T47D (cell line): ENCODE results near the gene MTREX.

Source experiments
- DNase-seq, 2 experiments: peaks; one replicate each; pipeline versions ENCODE4 v3.0.0 to v3.0.0-alpha.2; 2011 to 2012; ENCODE audit warnings: low read depth in 1 of 2, low spot score in 1 of 2
- JUND ChIP-seq: IDR thresholded peaks from 2 replicates; pipeline ENCODE4 v1.6.1; 2012; ENCODE audit warnings: low read depth
- in situ Hi-C: cut with HindIII; loops from 2 replicates; pipeline ENCODE4 v1.10.0; 2016; ENCODE audit warnings: low sequenced_read_pairs, low pct_unique_long_range_greater_than_20kb

MTREX gene

DNA sequence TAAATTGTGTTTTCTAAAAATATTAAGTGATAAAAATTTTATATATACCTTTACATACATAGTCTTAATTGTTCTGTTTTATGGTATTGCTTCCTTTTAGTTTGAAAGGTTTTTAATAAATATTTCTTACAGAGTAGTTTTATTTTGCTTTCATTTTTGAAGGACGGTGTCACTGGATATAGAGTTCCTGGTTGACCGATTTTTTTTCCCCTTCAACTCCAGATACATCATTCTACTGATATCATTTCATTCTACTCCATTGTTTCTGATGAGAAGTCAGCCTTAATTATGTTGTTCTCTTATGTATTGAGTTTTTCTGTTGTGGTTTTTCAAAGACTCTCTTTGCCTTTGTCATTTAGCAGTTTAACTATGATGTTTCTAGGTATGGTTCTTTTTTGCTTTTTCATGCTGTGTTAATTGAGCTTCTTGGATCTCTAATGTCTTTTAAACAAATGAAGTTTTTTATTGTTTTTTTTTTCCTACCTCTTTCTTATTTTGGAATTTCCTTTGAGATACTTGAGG lies 30.4 kb downstream of the MTREX start:
- no peak for TF ChIP-seq JUND
- DNase-seq = no peak
- in situ Hi-C loops = no loop called here

- in situ Hi-C loops = no loop called here
- no peak for DNase-seq
Observed at GRCh38 chr5:55338810-55339243, 31.0 kb downstream of the MTREX start.

GRCh38 chr5:55343107-55343506 lies 35.3 kb downstream of the MTREX start:
- in situ Hi-C loops = no loop called here
- DNase-seq = no peak
- TF ChIP-seq JUND = no peak

More at GRCh38 chr5:55338810-55339243, 31.0 kb downstream of the MTREX start:
- TF ChIP-seq JUND = no peak

DNA sequence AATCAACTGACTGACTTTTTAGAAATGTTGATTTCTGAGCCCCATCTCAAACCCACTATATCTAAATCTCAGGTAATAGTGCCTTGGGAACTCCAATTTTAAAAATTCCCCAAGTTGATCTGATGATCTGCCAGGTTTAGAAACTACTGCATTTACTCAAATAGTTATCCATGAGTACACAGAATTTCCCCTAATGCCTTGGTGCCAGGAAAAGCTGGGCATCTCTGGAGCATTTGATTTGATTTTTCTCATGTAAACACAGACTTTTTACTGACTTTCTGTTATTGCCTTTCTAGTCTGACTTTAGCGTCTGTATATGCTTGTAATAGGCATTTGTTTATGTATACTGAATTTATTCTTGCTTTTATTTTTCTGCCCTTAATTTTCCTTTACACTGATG lies 35.8 kb downstream of the MTREX start:
- no peak for DNase-seq
- in situ Hi-C loops = no loop called here
- no peak for TF ChIP-seq JUND

- in situ Hi-C loops = no loop called here
- DNase-seq = peak; percentile 11 to 73
- TF ChIP-seq JUND = no peak
Observed at GRCh38 chr5:55344392-55344992, 36.7 kb downstream of the MTREX start.

- in situ Hi-C loops = no loop called here
- TF ChIP-seq JUND = no peak
- DNase-seq = no peak
Observed at GRCh38 chr5:55345327-55345726, 37.5 kb downstream of the MTREX start.

- TF ChIP-seq JUND = no peak
- DNase-seq = no peak
- in situ Hi-C loops = no loop called here
Observed at GRCh38 chr5:55347786-55348185, 40.0 kb downstream of the MTREX start.

- in situ Hi-C loops = no loop called here
- no peak for TF ChIP-seq JUND
Observed at GRCh38 chr5:55350754-55351153, 43.0 kb downstream of the MTREX start.

GRCh38 chr5:55356896-55357295 lies 49.1 kb downstream of the MTREX start:
- no peak for DNase-seq
- in situ Hi-C loops = no loop called here
- no peak for TF ChIP-seq JUND

More at GRCh38 chr5:55350754-55351153, 43.0 kb downstream of the MTREX start:
- DNase-seq = no peak

DNA sequence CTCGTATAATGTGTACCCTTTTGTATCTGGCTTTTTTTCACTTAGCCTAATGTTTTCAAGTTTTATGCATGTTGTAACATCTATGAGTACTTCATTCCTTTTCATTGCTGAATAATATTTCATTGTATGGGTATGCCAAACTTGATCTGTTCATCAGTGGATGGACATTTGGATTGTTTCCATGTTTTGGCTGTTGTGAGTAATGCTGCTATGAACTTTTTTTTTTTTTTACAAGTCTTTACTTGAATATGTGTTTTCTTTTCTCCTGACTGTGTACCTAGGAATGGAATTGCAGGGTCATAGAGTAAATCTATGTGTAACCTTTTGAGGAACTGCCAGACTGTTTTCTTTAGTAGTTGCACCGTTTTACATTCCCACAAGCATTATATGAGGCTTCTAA lies 52.4 kb downstream of the MTREX start:
- TF ChIP-seq JUND = no peak
- DNase-seq = no peak

GRCh38 chr5:55363856-55364255 lies 56.1 kb downstream of the MTREX start:
- no peak for DNase-seq
- no peak for TF ChIP-seq JUND
- in situ Hi-C loops = no loop called here

More for the DNA sequence above, 52.4 kb downstream of the MTREX start:
- in situ Hi-C loops = no loop called here

DNA sequence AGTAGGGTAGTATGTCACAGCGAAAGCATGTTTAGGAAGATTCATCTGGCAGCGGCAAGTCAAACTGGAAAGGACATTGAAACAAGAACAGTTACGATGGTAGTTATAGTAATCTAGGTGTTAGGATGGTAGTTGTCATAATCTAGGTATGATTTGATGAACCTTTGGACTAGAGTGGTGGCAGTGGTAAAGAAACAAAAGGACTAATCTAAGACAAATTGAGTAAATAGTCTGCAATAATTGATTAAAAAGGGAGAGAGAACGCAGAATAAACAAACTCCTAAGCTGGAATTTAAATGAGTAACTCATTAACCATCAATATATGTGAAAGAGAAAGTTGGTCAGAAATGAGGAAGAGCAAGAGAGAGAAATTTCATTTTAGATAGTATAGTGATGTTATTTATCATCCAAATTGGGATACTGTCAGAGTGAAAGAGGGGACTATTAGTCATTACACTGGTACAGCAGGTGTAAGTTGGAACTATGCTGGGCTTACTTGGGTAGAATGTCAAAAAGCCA lies 56.8 kb downstream of the MTREX start:
- DNase-seq = no peak
- in situ Hi-C loops = no loop called here
- TF ChIP-seq JUND = no peak

GRCh38 chr5:55370291-55370925 lies 62.6 kb downstream of the MTREX start:
- in situ Hi-C loops = no loop called here
- TF ChIP-seq JUND = no peak
- DNase-seq = no peak

- in situ Hi-C loops = no loop called here
- DNase-seq = no peak
- TF ChIP-seq JUND = no peak
Observed at GRCh38 chr5:55371145-55371544, 63.4 kb downstream of the MTREX start.
